Activated CD4-positive, alpha-beta T cell treated with anti-CD3 and anti-CD28 coated beads, Interleukin-2, Interleukin-4, amounts not matched to agents 100 ng/mL and 50 ng/mL, durations not matched to agents 16 hours and 8 hours (primary cell): ENCODE measurements around the gene RBBP4.
"Not testable (repeated sequence)": the region's sequence is repeated elsewhere in the genome, so short reads cannot be mapped to it uniquely, and the experiment has no call there.

ENCODE experiments used
- DNase-seq: peaks from one replicate; pipeline ENCODE4 v3.0.0-alpha.2; 2020; ENCODE audit warnings: low spot score

RBBP4 gene

GRCh38 chr1:32639489-32640075 lies 11.4 kb upstream of the RBBP4 start:
- no peak for DNase-seq

GRCh38 chr1:32642292-32642827 lies 8.6 kb upstream of the RBBP4 start:
- DNase-seq: not testable (repeated sequence)

DNA sequence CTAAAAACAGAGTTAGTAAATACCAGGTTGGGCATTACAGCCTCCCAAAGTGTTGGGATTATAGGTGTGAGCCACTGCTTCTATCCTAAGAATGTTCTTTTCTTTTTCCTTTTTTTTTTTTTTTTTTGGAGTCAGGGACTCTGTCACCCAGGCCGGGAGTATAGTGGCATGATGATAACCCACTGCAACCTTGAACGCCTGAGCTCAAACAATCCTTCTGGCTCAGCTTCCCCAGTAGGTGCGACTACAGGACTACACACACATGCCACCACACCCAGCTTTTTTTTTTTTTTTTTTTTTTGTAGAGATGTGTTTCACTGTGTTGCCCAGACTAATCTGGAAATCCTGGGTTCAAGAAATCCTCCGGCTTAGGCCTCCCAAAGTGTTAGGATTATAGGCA lies 6.6 kb upstream of the RBBP4 start:
- no peak for DNase-seq

GRCh38 chr1:32647308-32648134 lies 3.5 kb upstream of the RBBP4 start:
- DNase-seq: peak; percentile 43

GRCh38 chr1:32650248-32650751 lies 708 bp upstream of the RBBP4 start, which contains the start of gene ZBTB8OS:
ZBTB8OS (minus strand) TSS chr1:32650550; CDS start chr1:32650529, 21 bp downstream.
- peak; percentile 94 for DNase-seq

DNA sequence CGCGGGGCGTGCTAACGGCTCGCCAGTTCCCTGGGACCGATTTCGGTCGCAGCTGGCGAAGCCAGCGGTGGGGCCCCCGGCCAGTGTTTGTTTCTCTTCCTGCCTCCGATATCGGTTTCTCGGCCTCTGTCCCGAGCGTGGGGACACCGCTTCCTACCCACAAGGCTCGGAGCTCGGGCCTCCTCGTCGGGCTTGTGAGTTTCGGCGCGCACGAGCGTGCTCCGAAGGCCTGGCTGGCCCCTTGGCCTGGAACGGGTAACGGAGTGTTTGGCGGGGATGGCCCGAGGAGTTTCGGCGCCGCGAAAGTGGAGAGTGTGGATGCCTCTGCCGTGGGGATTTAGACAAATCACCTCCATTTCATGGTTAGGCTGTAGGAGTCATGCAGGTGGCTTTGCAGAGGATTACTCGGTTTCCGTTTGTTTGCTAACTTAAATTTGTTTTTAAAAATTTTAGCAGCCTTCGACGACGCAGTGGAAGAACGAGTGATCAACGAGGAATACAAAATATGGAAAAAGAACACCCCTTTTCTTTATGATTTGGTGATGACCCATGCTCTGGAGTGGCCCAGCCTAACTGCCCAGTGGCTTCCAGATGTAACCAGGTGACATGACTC lies 559 bp downstream of the RBBP4 start:
- no peak for DNase-seq

GRCh38 chr1:32652244-32652962 lies 1.4 kb downstream of the RBBP4 start:
- DNase-seq: no peak

- no peak for DNase-seq
Observed at GRCh38 chr1:32659581-32659980, 8.6 kb downstream of the RBBP4 start.

GRCh38 chr1:32665915-32666314 lies 14.9 kb downstream of the RBBP4 start:
- DNase-seq: no peak

GRCh38 chr1:32666901-32667566 lies 16.0 kb downstream of the RBBP4 start:
- no peak for DNase-seq

DNA sequence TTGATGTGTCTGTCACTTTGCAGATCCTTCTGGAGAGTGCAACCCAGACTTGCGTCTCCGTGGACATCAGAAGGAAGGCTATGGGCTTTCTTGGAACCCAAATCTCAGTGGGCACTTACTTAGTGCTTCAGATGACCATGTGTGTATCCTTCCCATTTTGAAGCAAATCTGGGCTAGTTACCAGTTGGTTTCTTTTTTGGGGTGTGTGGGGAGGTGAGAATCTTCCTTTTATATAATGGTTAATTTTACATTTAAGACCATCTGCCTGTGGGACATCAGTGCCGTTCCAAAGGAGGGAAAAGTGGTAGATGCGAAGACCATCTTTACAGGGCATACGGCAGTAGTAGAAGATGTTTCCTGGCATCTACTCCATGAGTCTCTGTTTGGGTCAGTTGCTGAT lies 17.7 kb downstream of the RBBP4 start:
- not testable (repeated sequence) for DNase-seq

GRCh38 chr1:32676945-32677344 lies 25.9 kb downstream of the RBBP4 start:
- DNase-seq: no peak

DNA sequence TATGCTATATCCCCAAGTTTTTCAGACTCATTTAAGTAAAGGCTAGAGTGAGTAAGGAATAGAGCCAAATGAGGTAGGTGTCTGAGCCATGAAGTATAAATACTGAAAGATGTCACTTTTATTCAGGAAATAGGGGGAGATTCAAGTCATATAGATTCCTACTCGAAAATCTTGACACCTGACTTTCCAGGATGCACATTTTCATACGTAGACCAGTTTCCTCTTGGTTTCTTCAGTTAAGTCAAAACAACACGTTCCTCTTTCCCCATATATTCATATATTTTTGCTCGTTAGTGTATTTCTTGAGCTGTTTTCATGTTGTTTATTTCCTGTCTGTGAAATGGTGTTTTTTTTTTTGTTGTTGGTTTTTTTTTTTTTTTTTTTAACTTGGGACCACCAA lies 29.0 kb downstream of the RBBP4 start:
- DNase-seq: not testable (repeated sequence)

GRCh38 chr1:32680642-32681041 lies 29.6 kb downstream of the RBBP4 start:
- DNase-seq: no peak

DNA sequence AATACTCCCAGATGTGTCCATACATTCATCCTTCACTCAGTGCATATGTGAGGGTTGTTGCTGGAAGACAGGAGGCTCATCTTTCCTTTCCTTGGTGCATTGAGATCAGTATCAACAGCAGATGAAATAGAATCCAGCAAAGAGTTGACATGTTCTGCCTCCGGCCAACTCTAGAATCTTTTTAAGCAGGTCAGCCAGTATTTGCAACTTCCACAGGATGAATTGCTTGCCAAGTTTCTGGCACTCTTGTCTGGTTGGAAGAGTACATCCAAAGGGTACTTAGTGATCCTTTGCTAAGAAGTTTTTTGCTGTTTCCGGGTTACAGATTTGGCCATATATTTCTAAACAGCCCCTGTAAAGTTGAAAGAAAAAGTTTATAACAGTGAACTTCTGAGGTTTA lies 30.5 kb downstream of the RBBP4 start:
- DNase-seq: no peak

DNA sequence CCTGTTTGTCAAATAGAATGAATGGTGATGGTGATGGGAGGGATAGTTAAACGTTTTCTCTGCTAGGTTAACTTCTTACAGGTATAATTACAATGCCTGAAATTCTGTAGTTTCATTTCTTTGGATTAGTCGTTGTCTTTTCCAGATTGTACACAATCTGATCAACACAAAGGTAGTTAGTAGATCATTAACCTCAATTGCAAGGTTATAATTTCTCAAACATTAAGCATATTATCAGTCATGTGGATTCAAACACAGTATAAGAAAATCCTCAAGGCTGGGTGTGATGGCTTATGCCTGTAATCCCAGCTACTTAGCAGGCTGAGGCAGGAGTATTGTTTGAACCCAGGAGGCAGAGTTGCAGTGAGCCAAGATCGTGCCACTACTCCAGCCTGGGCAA lies 31.0 kb downstream of the RBBP4 start:
- DNase-seq: no peak

GRCh38 chr1:32683397-32683796 lies 32.4 kb downstream of the RBBP4 start:
- no peak for DNase-seq

DNA sequence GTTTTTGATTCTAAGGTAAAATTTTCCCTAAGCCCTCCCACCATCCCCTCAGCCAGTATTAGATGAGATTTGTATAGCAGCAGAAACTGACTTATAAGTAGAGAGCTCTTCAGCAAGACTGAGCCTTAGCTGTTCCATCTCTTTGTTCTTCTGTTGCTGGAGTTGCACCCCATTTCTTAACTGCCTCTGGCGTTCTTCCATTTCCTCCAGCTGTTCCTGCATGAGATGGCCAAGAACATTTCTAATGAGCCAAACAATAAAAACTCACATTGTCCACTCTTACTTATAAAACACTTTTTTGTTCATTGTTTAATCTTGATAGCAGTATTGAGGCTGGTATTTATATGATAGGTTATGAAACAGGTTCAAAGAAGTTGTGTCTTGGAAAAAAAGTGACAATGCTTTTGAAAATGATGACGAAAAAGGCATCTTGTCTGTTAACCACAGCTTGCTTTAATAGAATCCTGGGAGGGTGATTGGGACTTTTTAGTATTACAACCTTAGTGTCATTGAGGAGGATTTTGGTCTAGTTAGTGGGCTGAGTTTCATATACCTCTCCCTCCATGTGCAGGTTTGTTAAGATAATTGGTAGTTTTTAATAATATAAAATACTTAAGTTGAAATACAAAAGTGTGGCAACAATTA lies 33.3 kb downstream of the RBBP4 start:
- no peak for DNase-seq

- DNase-seq: no peak
Observed at GRCh38 chr1:32685498-32685897, 34.5 kb downstream of the RBBP4 start.

DNA sequence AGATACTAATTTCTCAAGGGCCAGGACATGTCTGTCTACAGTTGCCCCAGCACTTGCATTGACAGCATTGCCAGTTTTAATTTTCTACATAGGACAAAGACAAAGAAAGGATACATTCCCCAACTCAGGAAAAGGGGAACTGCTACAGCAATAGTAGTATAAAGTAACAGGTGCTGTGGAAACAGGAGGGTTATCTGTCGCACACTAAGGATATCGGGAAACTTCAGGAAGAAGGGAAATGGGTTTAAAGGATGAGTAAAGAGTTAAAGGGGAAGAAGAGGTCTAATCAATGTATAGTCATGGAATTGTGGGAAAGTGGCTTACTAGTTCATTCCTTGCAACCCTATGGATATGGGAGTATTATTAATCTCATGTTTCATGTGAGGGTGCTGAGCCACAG lies 35.4 kb downstream of the RBBP4 start:
- no peak for DNase-seq
